IMR-90 (cell line): ENCODE data around the gene RRP1. TPM values are rescaled to one million over a fixed set of nuclear protein-coding genes. Genes with fewer than 3 reads are reported as not detected.

Source experiments
- ATAC-seq: fragments of 200-7000 bp; cut with Tn5 transposase; 2 replicates; pipeline ENCODE4 v1.9.1; 2020; ENCODE audit warnings: low read depth, mild to moderate bottlenecking, moderate library complexity
- BruUV-seq: library from RNA; stranded (reverse); fragments of 400-500 nt; replicated peaks from 2 replicates; lab custom pipeline; 2021; lab: Mats Ljungman, UMichigan
- CTCF ChIA-PET: fragments of 300-600 bp; formaldehyde crosslinking; extraction: SDS; loops from one replicate; lab custom pipeline; 2021; ENCODE audit warnings: antibody characterized with exemption; lab: Yijun Ruan, JAX
- POLR2A ChIA-PET: fragments of 300-600 bp; sonication (Branson Sonifier 250); formaldehyde crosslinking; loops from one replicate; lab custom pipeline; 2022; ENCODE audit warnings: antibody characterized with exemption; ENCODE audit not compliant: unreplicated experiment; lab: Charles Lee
- DNase-seq: peaks from one replicate; pipeline ENCODE4 v3.0.0; 2013
- H2AFZ ChIP-seq: replicated peaks from 2 replicates; pipeline ENCODE3; 2013; ENCODE audit warnings: low read length, mild to moderate bottlenecking; ENCODE audit not compliant: poor library complexity
- H2AK5ac ChIP-seq: 2 replicates; pipeline ENCODE4 v1.6.1; 2013; ENCODE audit warnings: low read depth, low read length, inconsistent platforms
- H2AK9ac ChIP-seq: replicated peaks from 2 replicates; pipeline ENCODE3; 2013; ENCODE audit warnings: mild to moderate bottlenecking, low read depth, low read length, moderate library complexity; ENCODE audit not compliant: poor library complexity
- H2BK120ac ChIP-seq: 2 replicates; pipeline ENCODE4 v1.6.1; 2013; ENCODE audit warnings: low read depth, low read length, inconsistent platforms
- H2BK15ac ChIP-seq: 3 replicates; pipeline ENCODE4 v1.6.1; 2013; ENCODE audit warnings: low read depth, low read length, inconsistent platforms
- H2BK20ac ChIP-seq: 2 replicates; pipeline ENCODE4 v1.6.1; 2013; ENCODE audit warnings: low read depth, mild to moderate bottlenecking, inconsistent platforms, low read length, moderate library complexity
- H2BK5ac ChIP-seq: 2 replicates; pipeline ENCODE4 v1.6.1; 2013; ENCODE audit warnings: mild to moderate bottlenecking, low read depth, low read length, inconsistent platforms; ENCODE audit not compliant: poor library complexity, severe bottlenecking
- H3K14ac ChIP-seq: replicated peaks from 2 replicates; pipeline ENCODE4 v1.6.1; 2013; ENCODE audit warnings: low read depth, low read length, inconsistent platforms
- H3K18ac ChIP-seq: 2 replicates; pipeline ENCODE4 v1.6.1; 2013; ENCODE audit warnings: low read depth, low read length, control low read depth
- H3K23ac ChIP-seq: 2 replicates; pipeline ENCODE4 v1.6.1; 2013; ENCODE audit warnings: low read depth, low read length, inconsistent platforms
- H3K27ac ChIP-seq: 2 replicates; pipeline ENCODE4 v1.5.1; 2013; ENCODE audit warnings: mild to moderate bottlenecking, control low read depth, low read length; ENCODE audit not compliant: insufficient read depth
- H3K27me3 ChIP-seq: 2 replicates; pipeline ENCODE4 v1.6.1; 2013; ENCODE audit warnings: low read length; ENCODE audit not compliant: control insufficient read depth, insufficient read depth
- H3K36me3 ChIP-seq: 2 replicates; pipeline ENCODE4 v1.6.1; 2013; ENCODE audit warnings: low read length, mixed read lengths; ENCODE audit not compliant: control insufficient read depth, insufficient read depth
- H3K4ac ChIP-seq: 2 replicates; pipeline ENCODE4 v1.6.1; 2013; ENCODE audit warnings: low read depth, low read length, inconsistent platforms
- H3K4me1 ChIP-seq: 2 replicates; pipeline ENCODE4 v1.6.1; 2013; ENCODE audit warnings: low read length, mixed read lengths; ENCODE audit not compliant: control insufficient read depth, insufficient read depth
- H3K4me2 ChIP-seq: 2 replicates; pipeline ENCODE4 v1.6.1; 2013; ENCODE audit warnings: low read depth, mild to moderate bottlenecking, control low read depth, low read length, moderate library complexity
- H3K4me3 ChIP-seq: 2 replicates; pipeline ENCODE4 v1.5.1; 2013; ENCODE audit warnings: low read depth, mild to moderate bottlenecking, control low read depth, low read length, moderate library complexity; ENCODE audit not compliant: insufficient read depth
- H3K56ac ChIP-seq: 2 replicates; pipeline ENCODE4 v1.6.1; 2013; ENCODE audit warnings: low read length, inconsistent platforms; ENCODE audit not compliant: insufficient read depth; ENCODE audit errors: extremely low read depth
- H3K79me1 ChIP-seq, 2 experiments: 2 replicates each; pipeline ENCODE4 v1.6.1; 2013; ENCODE audit warnings: low read length in 2 of 2, inconsistent platforms in 1 of 2, low read depth in 1 of 2
- H3K9ac ChIP-seq: 2 replicates; pipeline ENCODE4 v1.6.1; 2013; ENCODE audit warnings: low read depth, low read length, control low read depth
- H3K9me1 ChIP-seq: 2 replicates; pipeline ENCODE4 v1.6.1; 2013; ENCODE audit warnings: low read length, inconsistent platforms; ENCODE audit not compliant: insufficient read depth
- H3K9me3 ChIP-seq: 2 replicates; pipeline ENCODE4 v1.6.1; 2013; ENCODE audit warnings: low read length; ENCODE audit not compliant: control insufficient read depth, insufficient read depth
- H4K20me1 ChIP-seq: 2 replicates; pipeline ENCODE4 v1.6.1; 2013; ENCODE audit warnings: low read length, inconsistent platforms; ENCODE audit not compliant: insufficient read depth
- H4K5ac ChIP-seq: 2 replicates; pipeline ENCODE4 v1.6.1; 2013; ENCODE audit warnings: mild to moderate bottlenecking, low read depth, low read length, control low read depth
- H4K8ac ChIP-seq, 2 experiments: 2 replicates each; pipeline ENCODE4 v1.6.1; 2013; ENCODE audit warnings: low read depth in 2 of 2, low read length in 2 of 2, control low read depth in 1 of 2, inconsistent platforms in 1 of 2
- H4K91ac ChIP-seq: 2 replicates; pipeline ENCODE4 v1.6.1; 2013; ENCODE audit warnings: low read depth, low read length, inconsistent platforms; ENCODE audit not compliant: insufficient read depth
- BHLHE40 ChIP-seq: fragments of 150-350 bp; IDR thresholded peaks from 2 replicates; pipeline ENCODE4 v1.6.1; 2016; ENCODE audit warnings: mild to moderate bottlenecking, low read depth, low read length
- CEBPB ChIP-seq: IDR thresholded peaks from 2 replicates; pipeline ENCODE4 v1.6.1; 2012; ENCODE audit warnings: low read depth, low read length, improper control_type of control experiment
- CTCF ChIP-seq: conservative IDR thresholded peaks from 2 replicates; pipeline ENCODE4 v1.5.1; 2012; ENCODE audit warnings: mild to moderate bottlenecking, low read depth, low read length, improper control_type of control experiment
- ELK1 ChIP-seq: fragments of 150-350 bp; IDR thresholded peaks from 2 replicates; pipeline ENCODE4 v1.6.1; 2016; ENCODE audit warnings: low read depth, mild to moderate bottlenecking, low read length, moderate library complexity, borderline replicate concordance
- FOS ChIP-seq: fragments of 150-350 bp; IDR thresholded peaks from 2 replicates; pipeline ENCODE4 v1.6.1; 2016; ENCODE audit warnings: low read depth, low read length
- MAFK ChIP-seq: IDR thresholded peaks from 2 replicates; pipeline ENCODE4 v1.6.1; 2012; ENCODE audit warnings: low read depth, low read length, improper control_type of control experiment
- MAZ ChIP-seq: IDR thresholded peaks from 2 replicates; pipeline ENCODE4 v1.6.1; 2012; ENCODE audit warnings: low read depth, mild to moderate bottlenecking, low read length, improper control_type of control experiment, moderate library complexity, borderline replicate concordance
- MXI1 ChIP-seq: IDR thresholded peaks from 2 replicates; pipeline ENCODE4 v1.6.1; 2012; ENCODE audit warnings: low read depth, mild to moderate bottlenecking, low read length, moderate library complexity, borderline replicate concordance
- POLR2A ChIP-seq: IDR thresholded peaks from 2 replicates; pipeline ENCODE4 v1.6.1; 2012; ENCODE audit warnings: mild to moderate bottlenecking, low read depth, low read length
- SMC3 ChIP-seq: fragments of 150-350 bp; IDR thresholded peaks from 2 replicates; pipeline ENCODE4 v1.6.1; 2016; ENCODE audit warnings: low read depth, mild to moderate bottlenecking, antibody characterized with exemption, low read length, moderate library complexity
- USF2 ChIP-seq: fragments of 150-350 bp; IDR thresholded peaks from 2 replicates; pipeline ENCODE4 v1.6.1; 2017; ENCODE audit warnings: mild to moderate bottlenecking, antibody characterized with exemption, low read length, low read depth
- WGBS, 2 experiments: methylation state at CpG; one replicate each; pipeline versions ENCODE4 v1.1.5 to v1.1.7; 2013; ENCODE audit warnings: missing lambda C conversion rate in 2 of 2; ENCODE audit not compliant: insufficient read length in 1 of 2; ENCODE audit errors: extremely low coverage in 2 of 2; 5-methylcytosine and 5-hydroxymethylcytosine counted together
- dilution Hi-C: fragments of 300-500 bp; cut with HindIII; formaldehyde crosslinking; loops from one replicate; pipeline ENCODE4 v1.14.3; 2018; ENCODE audit warnings: low sequenced_read_pairs; ENCODE audit not compliant: unreplicated experiment
- in situ Hi-C: fragments of 300-500 bp; cut with MboI; formaldehyde crosslinking; loops from 3 replicates; pipeline ENCODE4 v1.14.3; 2019; ENCODE audit warnings: low sequenced_read_pairs, inconsistent platforms, mixed read lengths
- intact Hi-C: fragments of 100-400 bp; cut with micrococcal nuclease; formaldehyde crosslinking; loops from 2 replicates; pipeline ENCODE4 v1.10.0; 2022
- polyA plus RNA-seq, 3 experiments: library from polyadenylated mRNA; depleted of rRNA; stranded (reverse); fragments of >200 nt; gene quantifications; 2 replicates each; pipeline ENCODE4 v1.2.3, GENCODE V29; 2012; ENCODE audit warnings: low replicate concordance in 1 of 3
- total RNA-seq: library from RNA; depleted of rRNA; stranded (reverse); fragments of >200 nt; gene quantifications from 2 replicates; pipeline ENCODE4 v1.2.3, GENCODE V29; 2012

The RRP1 gene
- total and polyA plus RNA-seq, 2 of the 4 experiments (the other 2 are of a cell fraction) = 20.2 to 23.3 TPM

GRCh38 chr21:43752758-43753438, 36.5 kb upstream of the RRP1 start:
- 78% methylated on average over 22 of the region's 28 CpGs; no CpG with 5 or more reads in 1 of the 2 experiments for WGBS, 2 experiments
- no peak overlapping the region for H3K18ac ChIP-seq
- no peak for DNase-seq
- H3K36me3 ChIP-seq = peaks cover 83% of the 10 kb centered on the region
- H2BK15ac ChIP-seq = no peak overlapping the region
- POLR2A ChIA-PET = no interaction called here
- H4K20me1 ChIP-seq = peaks cover 22% of the 10 kb centered on the region
- no peak overlapping the region for H2AK5ac ChIP-seq
- H3K27ac ChIP-seq = no peak overlapping the region
- peak overlapping the region; percentile 5 for H2AK9ac ChIP-seq
- H3K79me1 ChIP-seq = peaks cover 8 to 21% of the 10 kb centered on the region in 2 experiments; a peak in 3 of 4 replicates
- in situ Hi-C loops = no loop called here
- H3K4me1 ChIP-seq = peaks cover 4% of the 10 kb centered on the region; the same call in 1 of the 2 replicates
- dilution Hi-C loops = no loop called here
- TF ChIP-seq MAFK (no peak), MAZ (no peak), FOS (no peak), MXI1 (no peak), USF2 (no peak), CTCF (no peak), SMC3 (no peak), BHLHE40 (no peak), POLR2A (no peak), CEBPB (no peak), ELK1 (no peak)
- peak overlapping the region; percentile 41 for H2AFZ ChIP-seq
- no peak overlapping the region for H4K91ac ChIP-seq
- no peak overlapping the region for H3K4ac ChIP-seq
- H3K27me3 ChIP-seq = no peaks in the 10 kb centered on the region
- H3K56ac ChIP-seq = no peak overlapping the region
- H2BK120ac ChIP-seq = no peak overlapping the region
- no peak for ATAC-seq
- no peak overlapping the region for H3K14ac ChIP-seq
- no peaks in the 10 kb centered on the region for H3K9me3 ChIP-seq
- BruUV-seq = no TSS peak
- no peak overlapping the region for H3K23ac ChIP-seq
- CTCF ChIA-PET = no interaction called here
- no peak overlapping the region for H2BK5ac ChIP-seq
- intact Hi-C loops = no loop called here
- H3K9ac ChIP-seq = no peak overlapping the region
- H3K4me3 ChIP-seq = no peak overlapping the region
- H3K4me2 ChIP-seq = no peak overlapping the region
- H3K9me1 ChIP-seq = peaks cover 11% of the 10 kb centered on the region
- no peak overlapping the region for H4K8ac ChIP-seq
- H4K5ac ChIP-seq = no peak overlapping the region
- H2BK20ac ChIP-seq = no peak overlapping the region
